GM12878 (cell line): ENCODE measurements around the gene MAD2L1. TPM values are rescaled to one million over a fixed set of nuclear protein-coding genes. Genes with fewer than 3 reads are reported as not detected.

Experiments used
- ATAC-seq: fragments of 200-7000 bp; cut with Tn5 transposase; 3 replicates; pipeline ENCODE4 v1.9.1; 2020; ENCODE audit warnings: mild to moderate bottlenecking, moderate library complexity
- BruUV-seq: library from RNA; stranded (reverse); fragments of 400-500 nt; replicated peaks from 2 replicates; lab custom pipeline; 2021; lab: Mats Ljungman, UMichigan
- CTCF ChIA-PET: fragments of 300-600 bp; sonication (Branson Sonifier 250); formaldehyde crosslinking; extraction: SDS; loops from one replicate; lab custom pipeline; 2021; ENCODE audit warnings: inconsistent platforms; lab: Yijun Ruan, JAX
- POLR2A ChIA-PET: fragments of 350-600 bp; formaldehyde crosslinking; extraction: SDS; loops from one replicate; lab custom pipeline; 2021; ENCODE audit warnings: inconsistent platforms; lab: Charles Lee
- RAD21 ChIA-PET: fragments of 300-600 bp; sonication (Branson Sonifier 250); formaldehyde crosslinking; loops from one replicate; lab custom pipeline; 2023; ENCODE audit warnings: antibody characterized with exemption; ENCODE audit not compliant: unreplicated experiment; lab: Charles Lee
- SMC1A ChIA-PET: fragments of 300-600 bp; sonication (Branson Sonifier 250); formaldehyde crosslinking; loops from one replicate; lab custom pipeline; 2023; ENCODE audit not compliant: unreplicated experiment, uncharacterized antibody; lab: Charles Lee
- DNase-seq: peaks from one replicate; pipeline ENCODE4 v3.0.0-alpha.2; 2011; ENCODE audit warnings: low read depth, low spot score
- FAIRE-seq: peaks from 3 replicates; lab custom pipeline; 2011; peaks lifted over from hg19 to GRCh38; lab: Jason Lieb, UNC
- H2AFZ ChIP-seq: 2 replicates; pipeline ENCODE4 v1.6.0; 2011; ENCODE audit warnings: low read depth, low read length, control low read depth; ENCODE audit not compliant: control insufficient read depth
- H3K27ac ChIP-seq: 2 replicates; pipeline ENCODE4 v1.5.1; 2011; ENCODE audit warnings: control low read depth; ENCODE audit not compliant: control insufficient read depth, insufficient read depth
- H3K27me3 ChIP-seq, 2 experiments: replicated peaks in 1 of 2; 2 replicates each; pipeline versions ENCODE4 v1.6.0 to v1.6.1; 2011; ENCODE audit warnings: low read length in 1 of 2; ENCODE audit not compliant: control insufficient read depth in 2 of 2, insufficient read depth in 2 of 2
- H3K36me3 ChIP-seq, 2 experiments: 2 replicates each; pipeline ENCODE4 v1.5.1; 2011; ENCODE audit warnings: low read length in 1 of 2; ENCODE audit not compliant: control insufficient read depth in 2 of 2, insufficient read depth in 2 of 2
- H3K4me1 ChIP-seq: 2 replicates; pipeline ENCODE4 v1.6.1; 2011; ENCODE audit warnings: mild to moderate bottlenecking, low read length, moderate library complexity, mixed read lengths; ENCODE audit not compliant: control insufficient read depth, insufficient read depth
- H3K4me2 ChIP-seq: 2 replicates; pipeline ENCODE4 v1.6.0; 2011; ENCODE audit warnings: control low read depth; ENCODE audit not compliant: control insufficient read depth, insufficient read depth
- H3K4me3 ChIP-seq: fragments of 200-600 bp; sonication (generic); 2 replicates; pipeline ENCODE4 v1.5.1; 2016
- H3K79me2 ChIP-seq: 2 replicates; pipeline ENCODE4 v1.6.0; 2011; ENCODE audit warnings: low read length; ENCODE audit not compliant: control insufficient read depth, insufficient read depth
- H3K9ac ChIP-seq: 2 replicates; pipeline ENCODE4 v1.8.0; 2011; ENCODE audit warnings: low read length, control low read depth, mixed read lengths; ENCODE audit not compliant: control insufficient read depth, insufficient read depth
- H3K9me3 ChIP-seq: replicated peaks from 3 replicates; pipeline ENCODE4 v1.5.1; 2011; ENCODE audit warnings: mild to moderate bottlenecking, low read length; ENCODE audit not compliant: control insufficient read depth, insufficient read depth
- H4K20me1 ChIP-seq: 2 replicates; pipeline ENCODE4 v1.6.0; 2011; ENCODE audit not compliant: control insufficient read depth, insufficient read depth
- EZH2 ChIP-seq: IDR thresholded peaks from 2 replicates; pipeline ENCODE4 v1.6.1; 2012; ENCODE audit warnings: low read depth, mild to moderate bottlenecking, control low read depth, inconsistent platforms, low read length, borderline replicate concordance; ENCODE audit not compliant: control insufficient read depth
- PAX5 ChIP-seq: IDR thresholded peaks from 2 replicates; pipeline ENCODE4 v1.6.1; 2011; ENCODE audit warnings: low read depth, low read length, borderline replicate concordance
- POLR2A ChIP-seq: IDR thresholded peaks from 2 replicates; pipeline ENCODE4 v1.6.1; 2011; ENCODE audit warnings: low read depth, mild to moderate bottlenecking, low read length
- RAD21 ChIP-seq: IDR thresholded peaks from 2 replicates; pipeline ENCODE4 v1.6.1; 2011; ENCODE audit warnings: mild to moderate bottlenecking, low read depth, low read length, moderate library complexity; ENCODE audit not compliant: insufficient read depth
- SMC3 ChIP-seq: IDR thresholded peaks from 2 replicates; pipeline ENCODE4 v1.6.1; 2011; ENCODE audit warnings: low read length, improper control_type of control experiment, borderline replicate concordance
- ZNF24 ChIP-seq: fragments of 450-650 bp; IDR thresholded peaks from 2 replicates; pipeline ENCODE4 v1.6.1; 2017; ENCODE audit warnings: antibody characterized with exemption, mild to moderate bottlenecking
- WGBS: methylation state at CpG from one replicate; pipeline ENCODE4 v1.1.6; 2016; ENCODE audit warnings: low lambda C conversion rate; ENCODE audit not compliant: insufficient replicate concordance, insufficient coverage; ENCODE audit errors: missing lambda C conversion rate; 5-methylcytosine and 5-hydroxymethylcytosine counted together
- in situ Hi-C: fragments of 300-500 bp; cut with MboI; formaldehyde crosslinking; loops from 9 replicates; pipeline ENCODE4 v1.14.3; 2018; ENCODE audit warnings: mixed read lengths
- intact Hi-C: fragments of 100-400 bp; cut with micrococcal nuclease; formaldehyde crosslinking; loops from one replicate; pipeline ENCODE4 v1.14.2; 2022; ENCODE audit not compliant: unreplicated experiment
- polyA plus RNA-seq, 11 experiments: library from polyadenylated mRNA; depleted of rRNA in 4 of 11; unstranded in 6 of 11; stranded (reverse) in 5 of 11; fragments of >200 nt; fragmentation: Nextera tagmentation in 4 of 11; fragmentation: Illumina TruSeq in 1 of 11; extraction: Ambion mirVana in 4 of 11; extraction: Trizol in 1 of 11; gene quantifications; 1 replicate in 1 of 11; 2 replicates in 10 of 11; pipeline versions ENCODE4 v1.2.1 to v1.2.3, GENCODE V29; 2011 to 2016; ENCODE audit warnings: inconsistent platforms in 2 of 11, missing spikeins in 2 of 11, low read depth in 1 of 11
- total RNA-seq, 4 experiments: library from RNA; depleted of rRNA in 3 of 4; stranded (reverse); fragments of >200 nt in 3 of 4; fragmentation: Illumina TruSeq in 1 of 4; extraction: Trizol in 1 of 4; gene quantifications; 2 replicates each; pipeline versions ENCODE4 v1.2.1 to v1.2.3, GENCODE V29; 2013 to 2021
- TF ChIP-seq, protein P1 (sequence below), 3 experiments: IDR thresholded peaks in 2 of 3; conservative IDR thresholded peaks in 1 of 3; 2 replicates each; pipeline ENCODE4 v1.5.1; 2011; ENCODE audit warnings: low read depth in 3 of 3, low read length in 3 of 3, mild to moderate bottlenecking in 3 of 3, control low read depth in 2 of 3, moderate library complexity in 2 of 3, inconsistent platforms in 1 of 3, mixed read lengths in 1 of 3; ENCODE audit not compliant: control insufficient read depth in 2 of 3, insufficient read depth in 1 of 3; ENCODE audit errors: extremely low read depth in 1 of 3

Gene MAD2L1
- total and polyA plus RNA-seq, 10 of the 15 experiments (the other 5 are each of a cell fraction or from before 2014, with no cell fraction given) = 58.1 to 407 (median 110) TPM

DNA sequence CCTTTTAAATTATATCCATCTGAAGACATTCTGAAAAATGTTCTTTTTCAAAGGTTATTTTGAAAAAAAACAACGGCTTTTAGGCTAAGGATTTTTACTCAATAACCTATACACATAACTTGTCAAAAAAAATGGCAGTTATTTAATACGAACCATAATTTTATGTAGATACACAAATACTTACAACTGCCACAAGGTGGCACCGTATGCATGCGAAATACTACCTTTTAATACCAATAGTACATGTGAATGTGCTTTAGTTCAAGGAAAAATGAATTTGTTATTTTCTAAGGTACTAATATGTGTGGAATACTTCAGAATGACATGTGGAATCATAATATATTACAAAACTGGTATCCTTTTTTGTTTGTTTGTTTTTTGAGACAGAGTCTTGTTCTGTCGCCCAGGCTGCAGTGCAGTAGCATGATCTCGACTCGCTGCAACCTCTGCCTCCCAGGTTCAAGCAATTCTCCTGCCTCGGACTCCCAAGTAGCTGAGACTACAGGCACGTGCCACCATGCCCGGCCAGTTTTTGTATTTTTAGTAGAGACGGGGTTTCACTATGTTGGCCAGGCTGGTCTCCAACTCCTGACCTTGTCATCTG lies 4.6 kb upstream of the MAD2L1 start:
- POLR2A ChIA-PET = no interaction called here
- Histone ChIP-seq H3K4me1 (peaks cover 5% of the 10 kb centered on the region), H3K9ac (no peak overlapping the region), H3K4me3 (no peak overlapping the region), H3K27ac (no peak overlapping the region), H3K79me2 (peaks cover 27% of the 10 kb centered on the region), H3K9me3 (no peaks in the 10 kb centered on the region), H3K27me3 (no peaks in the 10 kb centered on the region), H4K20me1 (no peaks in the 10 kb centered on the region), H2AFZ (no peak overlapping the region; the same call in 1 of the 2 replicates), H3K4me2 (no peak overlapping the region)
- SMC1A ChIA-PET = no interaction called here
- 53% methylated on average over 10 of the region's 11 CpGs for WGBS
- intact Hi-C loops = loop anchor here (2.0 to 10.0 kb wide), 2 partner anchors 86 to 644 kb away; no protein-coding TSS in a partner anchor
- ATAC-seq (no peak), FAIRE-seq (no peak), DNase-seq (no peak)
- BruUV-seq = no TSS peak
- RAD21 ChIA-PET = no interaction called here
- in situ Hi-C loops = loop anchor here (10.0 kb wide), 1 partner anchor 1024 kb away; no protein-coding TSS in a partner anchor
- CTCF ChIA-PET = interaction anchor here (0.7 to 1.2 kb wide), 3 partner anchors 10 to 20 kb away, joined by 3 to 4 read pairs (median 4); no protein-coding TSS in a partner anchor
- TF ChIP-seq ZNF24 = no peak
- no peak for TF ChIP-seq PAX5
- TF ChIP-seq, protein P1, sequence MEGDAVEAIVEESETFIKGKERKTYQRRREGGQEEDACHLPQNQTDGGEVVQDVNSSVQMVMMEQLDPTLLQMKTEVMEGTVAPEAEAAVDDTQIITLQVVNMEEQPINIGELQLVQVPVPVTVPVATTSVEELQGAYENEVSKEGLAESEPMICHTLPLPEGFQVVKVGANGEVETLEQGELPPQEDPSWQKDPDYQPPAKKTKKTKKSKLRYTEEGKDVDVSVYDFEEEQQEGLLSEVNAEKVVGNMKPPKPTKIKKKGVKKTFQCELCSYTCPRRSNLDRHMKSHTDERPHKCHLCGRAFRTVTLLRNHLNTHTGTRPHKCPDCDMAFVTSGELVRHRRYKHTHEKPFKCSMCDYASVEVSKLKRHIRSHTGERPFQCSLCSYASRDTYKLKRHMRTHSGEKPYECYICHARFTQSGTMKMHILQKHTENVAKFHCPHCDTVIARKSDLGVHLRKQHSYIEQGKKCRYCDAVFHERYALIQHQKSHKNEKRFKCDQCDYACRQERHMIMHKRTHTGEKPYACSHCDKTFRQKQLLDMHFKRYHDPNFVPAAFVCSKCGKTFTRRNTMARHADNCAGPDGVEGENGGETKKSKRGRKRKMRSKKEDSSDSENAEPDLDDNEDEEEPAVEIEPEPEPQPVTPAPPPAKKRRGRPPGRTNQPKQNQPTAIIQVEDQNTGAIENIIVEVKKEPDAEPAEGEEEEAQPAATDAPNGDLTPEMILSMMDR (IDR thresholded peaks at IDR 0.05 in 2 of 3, conservative IDR thresholded peaks at IDR 0.05 in 1 of 3; ENCODE audit: control insufficient read depth in 2 of 3, extremely low read depth in 1 of 3, insufficient read depth in 1 of 3, low read depth in 3 of 3, low read length in 3 of 3) = peak in 2 of 3 experiments; percentile 48 to 58; a peak in 4 of 6 replicates
- TF ChIP-seq POLR2A = no peak
- TF ChIP-seq SMC3 = peak; percentile 14; the same call in 1 of the 2 replicates
- no peak for TF ChIP-seq EZH2
- peak; percentile 63 for TF ChIP-seq RAD21
- TF ChIP-seq, all 136 proteins: peak for 3
- no peaks in the 10 kb centered on the region for H3K36me3 ChIP-seq
